HepG2 (cell line): ENCODE measurements around the gene MDH1B. TPM values are rescaled to one million over a fixed set of nuclear protein-coding genes. Genes with fewer than 3 reads are reported as not detected.

Source experiments
- AKAP8 ChIP-seq: sonication (generic); formaldehyde crosslinking; IDR thresholded peaks from 2 replicates; pipeline ENCODE4 v1.5.1; 2020; ENCODE audit warnings: mild to moderate bottlenecking, missing genetic modification reagents
- DMAP1 ChIP-seq: IDR thresholded peaks from 2 replicates; pipeline ENCODE4 v1.6.1; 2016
- HNF4G ChIP-seq, 2 experiments: sonication (generic) in 1 of 2; formaldehyde crosslinking in 1 of 2; IDR thresholded peaks; 2 replicates each; pipeline versions ENCODE4 v1.4.0 to v1.6.1; 2011 to 2020; ENCODE audit warnings: borderline replicate concordance in 2 of 2, low read depth in 2 of 2, mild to moderate bottlenecking in 2 of 2, low read length in 1 of 2, missing genetic modification reagents in 1 of 2, moderate library complexity in 1 of 2
- HOXD1 ChIP-seq: sonication (generic); formaldehyde crosslinking; IDR thresholded peaks from 2 replicates; pipeline ENCODE4 v1.5.0; 2020; ENCODE audit warnings: missing genetic modification reagents
- PHB2 ChIP-seq: fragments of 450-650 bp; IDR thresholded peaks from 2 replicates; pipeline ENCODE4 v1.6.1; 2018; ENCODE audit not compliant: partially characterized antibody
- POGZ ChIP-seq: sonication (generic); formaldehyde crosslinking; IDR thresholded peaks from 2 replicates; pipeline ENCODE4 v1.4.0; 2020; ENCODE audit warnings: mild to moderate bottlenecking, missing genetic modification reagents
- SP1 ChIP-seq, 2 experiments: fragments of 450-650 bp in 1 of 2; sonication (generic) in 1 of 2; formaldehyde crosslinking in 1 of 2; IDR thresholded peaks; 2 replicates each; pipeline versions ENCODE4 v1.4.0 to v1.6.1; 2016 to 2020; ENCODE audit warnings: missing genetic modification reagents in 1 of 2
- ZFP90 ChIP-seq: sonication (generic); formaldehyde crosslinking; IDR thresholded peaks from 2 replicates; pipeline ENCODE4 v1.8.0; 2022; ENCODE audit warnings: missing genetic modification reagents, mild to moderate bottlenecking, inconsistent platforms, borderline replicate concordance
- ZNF598 ChIP-seq: sonication (generic); formaldehyde crosslinking; IDR thresholded peaks from 2 replicates; pipeline ENCODE4 v1.5.1; 2020; ENCODE audit warnings: mild to moderate bottlenecking, missing genetic modification reagents, borderline replicate concordance
- ZNF891 ChIP-seq: sonication (generic); formaldehyde crosslinking; IDR thresholded peaks from 2 replicates; pipeline ENCODE4 v1.5.0; 2020; ENCODE audit warnings: mild to moderate bottlenecking, missing genetic modification reagents
- polyA plus RNA-seq, 8 experiments: library from polyadenylated mRNA; depleted of rRNA in 3 of 8; stranded (reverse) in 7 of 8; unstranded in 1 of 8; fragments of >200 nt; fragmentation: Illumina TruSeq in 4 of 8; extraction: Trizol in 4 of 8; gene quantifications; 2 replicates each; pipeline versions ENCODE4 v1.2.1 to v1.2.3, GENCODE V29; 2011 to 2016; ENCODE audit warnings: low read depth in 4 of 8, missing spikeins in 1 of 8, mixed read lengths in 1 of 8; ENCODE audit not compliant: insufficient read depth in 1 of 8
- total RNA-seq, 5 experiments: library from RNA; depleted of rRNA; stranded (reverse); fragments of >200 nt; fragmentation: Illumina TruSeq; extraction: Trizol; gene quantifications; 2 replicates each; pipeline ENCODE4 v1.2.3, GENCODE V29; 2016; ENCODE audit warnings: low read depth in 1 of 5
- TF ChIP-seq, protein P1 (sequence below): sonication (generic); formaldehyde crosslinking; IDR thresholded peaks from 2 replicates; pipeline ENCODE4 v1.5.0; 2020; ENCODE audit warnings: mild to moderate bottlenecking, low read depth, missing genetic modification reagents, borderline replicate concordance
- TF ChIP-seq, protein P2 (sequence below): sonication (generic); formaldehyde crosslinking; IDR thresholded peaks from 2 replicates; pipeline ENCODE4 v1.8.1; 2022; ENCODE audit warnings: low read depth, mild to moderate bottlenecking, missing genetic modification reagents
- TF ChIP-seq, protein P3 (sequence below): sonication (generic); formaldehyde crosslinking; IDR thresholded peaks from 2 replicates; pipeline ENCODE4 v1.5.0; 2020; ENCODE audit warnings: mild to moderate bottlenecking, missing genetic modification reagents

Gene MDH1B
- total and polyA plus RNA-seq, 2 of the 13 experiments (the other 11 are each of a cell fraction or from before 2014, with no cell fraction given) = 0.17 to 0.86 TPM

DNA sequence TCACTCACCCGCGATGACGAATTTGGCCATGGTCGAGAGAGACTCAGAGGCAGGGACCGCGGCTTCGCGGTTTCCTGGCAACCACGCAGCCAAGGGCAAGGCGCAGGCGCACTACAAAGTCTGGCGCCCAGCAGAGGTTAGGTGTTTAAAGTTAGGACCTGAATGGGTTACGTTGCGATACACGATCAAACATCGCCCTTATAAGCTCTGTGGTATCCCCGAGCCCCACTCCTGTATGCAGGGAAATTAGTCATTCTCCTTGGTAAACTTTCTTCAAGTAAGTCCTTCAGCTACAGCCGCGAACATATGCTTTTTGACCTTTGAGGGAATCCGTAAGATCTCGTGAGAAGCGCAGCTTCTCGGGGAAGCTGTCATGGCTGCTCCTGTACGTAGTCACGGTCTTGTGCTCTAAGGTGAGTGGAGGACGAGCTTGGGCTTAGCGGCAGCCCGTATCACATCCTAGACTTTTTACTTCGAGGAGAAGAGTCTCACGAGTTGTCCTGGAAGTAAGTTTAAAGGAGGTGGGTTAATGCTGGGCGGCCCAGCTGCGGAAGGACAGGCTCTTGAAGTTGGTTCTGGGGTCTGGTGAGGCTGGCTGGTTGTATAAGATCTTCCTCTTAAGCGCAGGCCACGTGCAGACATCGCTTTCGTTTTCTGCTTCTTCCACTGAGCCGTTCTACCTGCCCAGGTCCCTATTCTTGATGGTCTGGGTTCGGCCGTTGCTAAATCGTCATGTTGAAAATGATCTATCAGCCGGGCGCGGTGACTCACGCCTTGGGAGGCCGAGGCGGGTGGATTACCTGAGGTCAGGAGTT, at the start of gene MDH1B, which contains the start of gene FASTKD2 (continued):
- TF ChIP-seq, protein P1, sequence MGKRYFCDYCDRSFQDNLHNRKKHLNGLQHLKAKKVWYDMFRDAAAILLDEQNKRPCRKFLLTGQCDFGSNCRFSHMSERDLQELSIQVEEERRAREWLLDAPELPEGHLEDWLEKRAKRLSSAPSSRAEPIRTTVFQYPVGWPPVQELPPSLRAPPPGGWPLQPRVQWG (CRISPR knock-in tag) = no peak
- TF ChIP-seq DMAP1 (CRISPR knock-in tag) (peak; percentile 98), ZNF891 (CRISPR knock-in tag) (peak; percentile 41), AKAP8 (CRISPR knock-in tag) (0 out of 2 replicates have a peak, but pooled peaks have one; percentile 31), HOXD1 (peak; percentile 66; the same call in 1 of the 2 replicates), POGZ (peak; percentile 91), PHB2 (no peak), HNF4G (IDR thresholded peaks at IDR 0.05; ENCODE audit: borderline replicate concordance, low read depth, low read length) (peak; percentile 36; the same call in 1 of the 2 replicates), HNF4G (CRISPR knock-in tag; IDR thresholded peaks at IDR 0.05; ENCODE audit: borderline replicate concordance, low read depth) (0 out of 2 replicates have a peak, but pooled peaks have one; percentile 30), SP1 (IDR thresholded peaks at IDR 0.05) (no peak), SP1 (CRISPR knock-in tag; IDR thresholded peaks at IDR 0.05) (no peak; the same call in none of the 2 replicates), ZFP90 (CRISPR knock-in tag) (peak; percentile 65; the same call in 1 of the 2 replicates), ZNF598 (CRISPR knock-in tag) (peak; percentile 82)
- TF ChIP-seq, protein P2, sequence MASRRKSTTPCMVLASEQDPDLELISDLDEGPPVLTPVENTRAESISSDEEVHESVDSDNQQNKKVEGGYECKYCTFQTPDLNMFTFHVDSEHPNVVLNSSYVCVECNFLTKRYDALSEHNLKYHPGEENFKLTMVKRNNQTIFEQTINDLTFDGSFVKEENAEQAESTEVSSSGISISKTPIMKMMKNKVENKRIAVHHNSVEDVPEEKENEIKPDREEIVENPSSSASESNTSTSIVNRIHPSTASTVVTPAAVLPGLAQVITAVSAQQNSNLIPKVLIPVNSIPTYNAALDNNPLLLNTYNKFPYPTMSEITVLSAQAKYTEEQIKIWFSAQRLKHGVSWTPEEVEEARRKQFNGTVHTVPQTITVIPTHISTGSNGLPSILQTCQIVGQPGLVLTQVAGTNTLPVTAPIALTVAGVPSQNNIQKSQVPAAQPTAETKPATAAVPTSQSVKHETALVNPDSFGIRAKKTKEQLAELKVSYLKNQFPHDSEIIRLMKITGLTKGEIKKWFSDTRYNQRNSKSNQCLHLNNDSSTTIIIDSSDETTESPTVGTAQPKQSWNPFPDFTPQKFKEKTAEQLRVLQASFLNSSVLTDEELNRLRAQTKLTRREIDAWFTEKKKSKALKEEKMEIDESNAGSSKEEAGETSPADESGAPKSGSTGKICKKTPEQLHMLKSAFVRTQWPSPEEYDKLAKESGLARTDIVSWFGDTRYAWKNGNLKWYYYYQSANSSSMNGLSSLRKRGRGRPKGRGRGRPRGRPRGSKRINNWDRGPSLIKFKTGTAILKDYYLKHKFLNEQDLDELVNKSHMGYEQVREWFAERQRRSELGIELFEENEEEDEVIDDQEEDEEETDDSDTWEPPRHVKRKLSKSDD (CRISPR knock-in tag) = no peak
- TF ChIP-seq, protein P3, sequence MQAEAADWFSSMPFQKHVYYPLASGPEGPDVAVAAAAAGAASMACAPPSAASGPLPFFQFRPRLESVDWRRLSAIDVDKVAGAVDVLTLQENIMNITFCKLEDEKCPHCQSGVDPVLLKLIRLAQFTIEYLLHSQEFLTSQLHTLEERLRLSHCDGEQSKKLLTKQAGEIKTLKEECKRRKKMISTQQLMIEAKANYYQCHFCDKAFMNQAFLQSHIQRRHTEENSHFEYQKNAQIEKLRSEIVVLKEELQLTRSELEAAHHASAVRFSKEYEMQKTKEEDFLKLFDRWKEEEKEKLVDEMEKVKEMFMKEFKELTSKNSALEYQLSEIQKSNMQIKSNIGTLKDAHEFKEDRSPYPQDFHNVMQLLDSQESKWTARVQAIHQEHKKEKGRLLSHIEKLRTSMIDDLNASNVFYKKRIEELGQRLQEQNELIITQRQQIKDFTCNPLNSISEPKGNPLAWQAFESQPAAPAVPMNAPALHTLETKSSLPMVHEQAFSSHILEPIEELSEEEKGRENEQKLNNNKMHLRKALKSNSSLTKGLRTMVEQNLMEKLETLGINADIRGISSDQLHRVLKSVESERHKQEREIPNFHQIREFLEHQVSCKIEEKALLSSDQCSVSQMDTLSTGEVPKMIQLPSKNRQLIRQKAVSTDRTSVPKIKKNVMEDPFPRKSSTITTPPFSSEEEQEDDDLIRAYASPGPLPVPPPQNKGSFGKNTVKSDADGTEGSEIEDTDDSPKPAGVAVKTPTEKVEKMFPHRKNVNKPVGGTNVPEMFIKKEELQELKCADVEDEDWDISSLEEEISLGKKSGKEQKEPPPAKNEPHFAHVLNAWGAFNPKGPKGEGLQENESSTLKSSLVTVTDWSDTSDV (CRISPR knock-in tag) = 0 out of 2 replicates have a peak, but pooled peaks have one; percentile 26
